HG02610 (cell line): Measurements from ENCODE around the gene RDX.
"Not testable (repeated sequence)": the region's sequence is repeated elsewhere in the genome, so short reads cannot be mapped to it uniquely, and the experiment has no call there.

Experiments used
- ATAC-seq: cut with Tn5 transposase; IDR thresholded peaks from one replicate; pipeline ENCODE4 v1.9.1; 2021; ENCODE audit warnings: mild to moderate bottlenecking, moderate library complexity; ENCODE audit not compliant: unreplicated experiment

RDX gene

DNA sequence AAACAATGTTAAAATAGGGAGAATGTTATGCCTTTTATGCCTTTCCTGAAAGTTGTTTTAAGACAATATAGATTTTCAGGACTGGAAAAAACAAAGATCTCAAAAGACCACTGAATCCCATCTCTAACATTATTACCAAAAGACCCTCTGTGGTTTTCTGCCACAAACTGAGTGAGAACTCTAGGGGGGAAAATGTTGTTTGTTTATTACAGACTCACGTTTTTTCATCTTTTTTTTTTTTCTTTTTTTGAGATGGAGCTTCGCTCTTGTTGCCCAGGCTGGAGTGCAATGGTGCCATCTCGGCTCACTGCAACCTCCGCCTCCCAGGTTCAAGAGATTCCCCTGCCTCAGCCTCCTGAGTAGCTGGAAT lies 9.6 kb upstream of the RDX start:
- not testable (repeated sequence) for ATAC-seq

- no peak for ATAC-seq
Measured at GRCh38 chr11:110305169-110306018, 9.0 kb upstream of the RDX start.

DNA sequence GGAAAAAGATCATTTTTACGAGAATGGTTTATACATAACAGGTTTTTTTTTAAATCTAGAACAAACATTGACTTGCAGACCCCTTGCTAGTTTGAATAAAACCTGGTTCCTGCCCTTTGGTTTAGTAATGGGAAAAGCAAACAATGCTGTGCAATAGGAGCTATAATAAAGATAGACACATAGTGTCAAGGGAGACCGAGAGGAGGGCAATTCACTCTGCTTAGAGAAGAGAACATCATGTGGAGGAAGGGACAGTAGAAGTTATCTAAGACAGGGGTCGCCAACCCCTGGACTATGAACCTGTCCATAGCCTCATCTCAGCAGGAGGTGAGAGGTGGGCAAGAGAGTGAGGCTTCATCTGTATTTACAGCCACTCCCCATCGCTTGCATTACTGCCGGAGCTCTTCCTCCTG lies 7.0 kb upstream of the RDX start:
- no peak for ATAC-seq

DNA sequence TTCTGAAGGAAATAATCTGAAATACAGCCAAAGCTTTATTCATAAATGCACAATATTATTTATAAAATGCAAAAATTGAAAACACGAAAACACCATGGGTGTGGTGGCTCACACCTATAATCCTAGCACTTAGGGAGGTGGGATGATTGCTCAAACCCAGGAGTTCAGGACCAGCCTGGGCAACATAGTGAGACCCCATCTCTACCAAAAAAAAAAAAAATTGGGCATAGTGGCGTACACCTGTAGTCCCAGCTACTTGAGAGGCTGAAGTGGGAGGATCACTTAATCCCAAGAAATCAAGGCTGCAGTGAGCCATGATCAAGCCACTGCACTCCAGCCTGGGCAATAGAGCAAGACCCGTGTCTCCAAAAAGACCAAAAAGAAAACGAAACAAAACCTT lies 5.2 kb upstream of the RDX start:
- ATAC-seq: no peak

DNA sequence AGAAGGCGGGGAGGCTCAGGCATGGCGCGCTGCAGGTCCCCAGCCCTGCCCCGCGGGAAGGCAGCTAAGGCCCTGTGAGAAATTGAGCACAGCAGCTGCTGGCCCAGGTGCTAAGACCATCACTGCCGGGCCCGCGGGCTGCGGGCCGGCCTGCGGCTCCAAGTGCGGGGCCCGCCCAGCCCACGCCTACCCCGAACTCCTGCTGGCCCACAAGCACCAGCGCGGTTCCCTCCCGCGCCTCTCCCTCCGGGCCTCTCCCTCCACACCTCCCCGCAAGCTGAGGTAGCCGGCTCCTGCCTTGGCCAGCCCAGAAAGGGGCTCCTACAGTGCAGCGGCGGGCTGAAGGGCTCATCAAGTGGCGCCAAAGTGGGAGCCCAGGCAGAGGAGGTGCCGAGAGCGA lies 4.6 kb upstream of the RDX start:
- no peak for ATAC-seq

GRCh38 chr11:110299006-110299785 lies 2.8 kb upstream of the RDX start:
- no peak for ATAC-seq

DNA sequence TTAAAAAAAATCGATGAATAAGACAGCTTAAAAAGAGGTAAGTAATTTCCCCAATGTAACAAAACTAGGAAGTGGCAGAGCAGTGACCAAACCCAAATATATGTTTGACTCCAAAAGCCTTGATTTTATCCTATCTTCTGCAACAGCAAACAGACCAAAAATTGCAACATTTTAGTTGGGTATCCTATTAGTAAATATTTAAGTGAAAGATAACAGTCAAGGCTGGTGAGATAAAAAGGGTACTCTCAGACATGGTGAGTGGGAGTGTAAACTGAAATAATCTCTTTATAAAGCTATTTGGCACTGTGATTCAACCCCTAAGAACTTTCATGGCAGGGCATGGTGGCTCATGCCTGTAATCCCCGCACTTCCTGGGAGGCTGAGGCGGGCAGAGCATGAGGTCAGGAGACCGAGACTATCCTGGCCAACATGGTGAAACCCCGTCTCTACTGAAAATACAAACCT lies 1.9 kb upstream of the RDX start:
- no peak for ATAC-seq

DNA sequence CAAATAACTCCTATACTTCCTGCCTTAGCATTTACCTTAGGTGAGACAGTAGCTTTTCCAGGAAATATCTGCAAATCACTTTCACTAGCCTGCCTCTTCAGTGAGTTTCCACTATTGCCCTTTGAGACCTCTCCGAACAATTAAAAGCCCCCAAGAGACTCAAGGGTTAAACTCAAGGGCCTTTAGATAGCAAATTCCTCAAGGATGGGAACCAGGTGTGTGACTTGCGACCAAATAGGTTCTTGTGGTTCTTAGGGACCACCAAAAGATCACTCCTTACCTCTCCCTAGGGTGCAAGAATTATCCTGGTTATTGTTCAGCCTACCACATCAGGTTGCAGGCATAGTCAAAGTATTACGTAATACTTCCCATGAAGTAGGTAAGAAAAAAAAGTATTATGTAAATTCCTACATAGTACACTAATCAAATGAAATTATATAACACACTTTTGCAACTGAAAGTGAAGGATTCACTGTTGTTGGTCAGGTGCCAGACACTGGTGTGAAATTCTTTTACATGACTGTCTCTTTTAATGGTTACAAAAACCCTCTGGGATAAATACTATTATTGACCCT lies 1.4 kb upstream of the RDX start:
- ATAC-seq: no peak

GRCh38 chr11:110297076-110297725 lies 787 bp upstream of the RDX start:
- no peak for ATAC-seq

GRCh38 chr11:110295531-110296225 lies 736 bp downstream of the RDX start:
- ATAC-seq: peak; percentile 71

GRCh38 chr11:110295086-110295485 lies 1.3 kb downstream of the RDX start:
- no peak for ATAC-seq

GRCh38 chr11:110294509-110294908 lies 1.9 kb downstream of the RDX start:
- ATAC-seq: no peak

GRCh38 chr11:110293389-110293788 lies 3.0 kb downstream of the RDX start:
- no peak for ATAC-seq

- not testable (repeated sequence) for ATAC-seq
Measured at GRCh38 chr11:110292146-110292545, 4.3 kb downstream of the RDX start.

DNA sequence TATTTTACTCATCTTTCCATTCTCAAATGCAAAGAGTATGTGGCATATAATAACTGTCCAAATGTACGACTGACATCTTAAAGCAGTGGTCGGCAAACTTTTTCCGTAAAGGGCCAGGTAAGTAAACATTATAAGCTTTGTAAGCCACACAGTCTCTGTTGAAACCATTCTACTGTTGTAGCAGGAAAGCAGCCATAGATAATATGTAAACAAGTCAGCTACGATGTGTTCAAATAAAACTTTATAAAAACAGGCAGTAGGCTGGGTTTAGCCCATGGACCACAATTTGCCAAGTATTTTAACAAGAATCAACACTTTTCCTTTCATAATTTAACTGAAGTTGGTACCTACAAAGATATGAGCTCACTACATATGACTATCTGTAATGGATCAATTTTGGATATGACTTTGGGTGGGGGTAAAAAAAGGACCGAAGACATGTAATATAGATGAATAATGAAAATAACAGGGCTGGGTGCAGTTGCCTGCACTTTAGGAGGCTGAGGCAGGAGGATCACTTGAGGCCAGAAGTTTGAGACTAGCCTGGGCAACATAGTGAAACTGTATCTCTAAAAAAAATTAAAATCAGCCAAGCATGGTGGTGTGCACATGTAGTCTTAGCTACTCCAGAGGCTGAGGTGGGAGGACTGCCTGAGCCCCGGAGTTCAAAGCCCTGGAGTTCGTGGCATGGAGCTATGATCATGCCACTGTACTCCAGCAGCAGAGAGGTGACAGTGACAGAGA lies 5.7 kb downstream of the RDX start:
- no peak for ATAC-seq

GRCh38 chr11:110289472-110289871 lies 6.9 kb downstream of the RDX start:
- no peak for ATAC-seq

GRCh38 chr11:110287537-110287936 lies 8.9 kb downstream of the RDX start:
- no peak for ATAC-seq

DNA sequence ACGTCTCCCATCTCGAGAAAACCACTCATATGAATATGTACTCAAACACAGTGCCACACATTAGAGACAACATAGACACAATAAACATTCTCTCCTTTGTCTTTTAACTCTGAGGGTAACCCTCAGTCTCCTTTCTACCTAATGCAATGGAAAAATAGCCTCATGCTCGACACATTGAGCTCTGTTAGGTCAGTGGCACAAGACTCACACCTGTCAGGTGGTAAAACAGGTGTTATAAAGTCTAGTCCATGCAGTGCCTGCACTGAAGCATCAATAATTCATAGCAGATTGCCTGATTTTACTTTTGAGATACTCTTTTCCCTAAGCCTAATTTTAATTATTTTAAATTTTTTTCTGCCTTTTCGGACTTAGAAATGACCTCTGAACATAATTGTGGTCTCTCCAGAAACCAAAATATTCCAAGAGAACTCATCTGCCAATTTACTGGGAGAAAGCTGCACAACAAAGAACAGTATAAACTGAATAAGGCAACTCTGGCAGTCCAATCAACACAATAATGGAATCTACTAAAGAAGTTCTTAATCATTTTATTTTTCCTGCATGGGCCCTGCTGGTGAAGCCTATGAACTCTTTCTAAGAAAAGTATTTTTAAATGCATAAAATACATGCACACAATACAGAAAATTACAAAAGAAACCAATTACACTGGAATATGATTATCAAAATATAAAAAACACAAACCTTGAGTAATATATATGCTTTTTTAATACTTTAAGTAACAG lies 9.9 kb downstream of the RDX start:
- no peak for ATAC-seq

DNA sequence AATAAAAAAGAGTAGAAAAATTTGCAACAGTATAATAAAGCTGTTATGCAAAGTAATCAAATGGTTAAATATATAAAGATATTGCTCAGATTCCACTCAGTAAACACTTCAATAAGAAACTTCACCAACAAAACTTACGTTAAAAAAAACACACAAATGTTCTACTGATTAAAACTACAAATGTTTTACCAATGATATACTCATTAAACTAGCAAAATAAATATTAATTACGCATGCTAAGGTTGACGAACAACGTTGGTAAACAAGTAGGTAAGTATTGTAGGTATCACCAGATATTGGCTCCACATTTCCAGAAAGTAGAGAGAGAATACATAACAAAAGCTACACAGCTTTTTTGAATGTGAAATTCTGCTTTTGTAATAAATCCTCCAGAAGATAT lies 12.6 kb downstream of the RDX start:
- no peak for ATAC-seq
